ENCODE data around the gene MRTFA.

GRCh38 chr22:40463017-40463631 lies 173.4 kb downstream of the MRTFA start:
- TF ChIP-seq POLR2AphosphoS5 (IDR thresholded peaks at IDR 0.05) (no peak), CTCF (IDR thresholded peaks at IDR 0.05) (no peak), POLR2A (IDR thresholded peaks at IDR 0.05) (peak in 1 of 2 donors; percentile 18), EP300 (IDR thresholded peaks at IDR 0.05) (no peak)
